ENCODE results near the gene RAB11FIP5.

DNA sequence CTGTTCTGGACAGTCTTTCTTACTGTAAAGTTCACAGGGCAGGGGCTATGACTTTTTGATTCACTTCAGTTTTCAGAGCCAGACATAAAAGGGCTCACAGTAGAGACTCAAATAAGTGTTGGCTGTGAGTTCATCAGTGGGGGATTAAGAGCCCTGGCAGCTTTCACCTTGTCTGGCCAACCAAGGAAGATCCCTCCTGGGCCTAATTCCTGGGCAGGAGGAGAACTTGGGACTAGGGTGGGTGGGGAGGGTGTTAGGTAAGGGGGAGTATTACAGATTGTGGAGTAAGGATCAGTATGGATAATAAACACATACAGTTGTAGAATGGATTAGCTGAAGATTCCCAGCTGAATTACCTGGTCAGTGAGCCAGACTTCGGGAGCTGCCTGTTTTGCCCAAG is 40.3 kb downstream of the RAB11FIP5 start:
- TF ChIP-seq, protein P1, sequence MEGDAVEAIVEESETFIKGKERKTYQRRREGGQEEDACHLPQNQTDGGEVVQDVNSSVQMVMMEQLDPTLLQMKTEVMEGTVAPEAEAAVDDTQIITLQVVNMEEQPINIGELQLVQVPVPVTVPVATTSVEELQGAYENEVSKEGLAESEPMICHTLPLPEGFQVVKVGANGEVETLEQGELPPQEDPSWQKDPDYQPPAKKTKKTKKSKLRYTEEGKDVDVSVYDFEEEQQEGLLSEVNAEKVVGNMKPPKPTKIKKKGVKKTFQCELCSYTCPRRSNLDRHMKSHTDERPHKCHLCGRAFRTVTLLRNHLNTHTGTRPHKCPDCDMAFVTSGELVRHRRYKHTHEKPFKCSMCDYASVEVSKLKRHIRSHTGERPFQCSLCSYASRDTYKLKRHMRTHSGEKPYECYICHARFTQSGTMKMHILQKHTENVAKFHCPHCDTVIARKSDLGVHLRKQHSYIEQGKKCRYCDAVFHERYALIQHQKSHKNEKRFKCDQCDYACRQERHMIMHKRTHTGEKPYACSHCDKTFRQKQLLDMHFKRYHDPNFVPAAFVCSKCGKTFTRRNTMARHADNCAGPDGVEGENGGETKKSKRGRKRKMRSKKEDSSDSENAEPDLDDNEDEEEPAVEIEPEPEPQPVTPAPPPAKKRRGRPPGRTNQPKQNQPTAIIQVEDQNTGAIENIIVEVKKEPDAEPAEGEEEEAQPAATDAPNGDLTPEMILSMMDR (IDR thresholded peaks at IDR 0.05) = no peak
- TF ChIP-seq POLR2A (IDR thresholded peaks at IDR 0.05) = no peak
- TF ChIP-seq EP300 (IDR thresholded peaks at IDR 0.05) = no peak
